ENCODE data around the gene CEACAM5.
A peak's percentile ranks its signal among the peaks of the same experiment; 100 is the strongest.

The CEACAM5 gene

DNA sequence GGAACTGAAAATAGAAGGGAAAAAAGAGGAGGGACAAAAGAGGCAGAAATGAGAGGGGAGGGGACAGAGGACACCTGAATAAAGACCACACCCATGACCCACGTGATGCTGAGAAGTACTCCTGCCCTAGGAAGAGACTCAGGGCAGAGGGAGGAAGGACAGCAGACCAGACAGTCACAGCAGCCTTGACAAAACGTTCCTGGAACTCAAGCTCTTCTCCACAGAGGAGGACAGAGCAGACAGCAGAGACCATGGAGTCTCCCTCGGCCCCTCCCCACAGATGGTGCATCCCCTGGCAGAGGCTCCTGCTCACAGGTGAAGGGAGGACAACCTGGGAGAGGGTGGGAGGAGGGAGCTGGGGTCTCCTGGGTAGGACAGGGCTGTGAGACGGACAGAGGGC lies at the start of gene CEACAM5:
CEACAM5 (plus strand) TSS at position 146 of the 400 bp plus-strand sequence; CDS start at position 252, 106 bp downstream.
- peak; percentile 90 for DNase-seq

DNA sequence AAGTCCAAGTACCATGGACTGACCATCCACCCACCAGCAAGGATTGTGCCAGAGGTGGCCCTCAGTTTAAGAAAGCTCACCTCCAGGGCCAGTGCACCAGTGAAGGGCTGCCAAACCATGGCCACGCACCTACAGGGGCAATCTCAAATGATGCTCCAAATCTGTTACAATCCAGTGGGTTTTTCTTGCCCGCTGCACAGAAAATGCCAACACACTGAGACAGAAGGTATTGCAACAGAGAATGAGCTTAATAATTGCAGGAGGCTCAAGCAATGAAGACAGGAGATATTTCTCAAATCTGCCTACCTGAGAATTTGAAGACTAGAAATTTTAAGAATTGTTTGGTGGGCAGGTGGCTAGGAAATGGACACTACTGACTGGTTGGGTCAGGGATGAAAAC lies 42.4 kb upstream of the CEACAM5 start:
- no peak for DNase-seq

GRCh38 chr19:41668315-41668714 lies 40.1 kb upstream of the CEACAM5 start:
- DNase-seq = no peak

DNA sequence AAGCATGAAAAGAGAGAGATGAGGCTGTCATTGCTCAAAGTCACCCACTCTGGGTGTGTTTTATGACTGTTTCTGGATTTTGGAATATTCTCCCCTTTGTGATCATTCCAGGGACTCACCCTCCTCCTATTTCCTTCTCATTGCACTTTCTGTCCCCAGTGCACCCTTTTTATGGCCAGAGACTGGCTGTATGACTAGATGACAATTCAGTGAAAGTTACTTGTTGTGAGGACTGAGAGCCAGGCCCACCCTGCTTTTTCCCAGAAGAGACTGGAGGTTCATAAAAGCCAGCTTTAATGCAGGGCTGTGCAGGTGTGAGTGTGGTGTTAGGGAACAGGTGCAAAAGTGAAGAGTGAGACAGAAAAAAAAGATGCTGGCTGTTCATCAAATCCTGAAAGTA lies 37.7 kb upstream of the CEACAM5 start:
- no peak for DNase-seq

DNA sequence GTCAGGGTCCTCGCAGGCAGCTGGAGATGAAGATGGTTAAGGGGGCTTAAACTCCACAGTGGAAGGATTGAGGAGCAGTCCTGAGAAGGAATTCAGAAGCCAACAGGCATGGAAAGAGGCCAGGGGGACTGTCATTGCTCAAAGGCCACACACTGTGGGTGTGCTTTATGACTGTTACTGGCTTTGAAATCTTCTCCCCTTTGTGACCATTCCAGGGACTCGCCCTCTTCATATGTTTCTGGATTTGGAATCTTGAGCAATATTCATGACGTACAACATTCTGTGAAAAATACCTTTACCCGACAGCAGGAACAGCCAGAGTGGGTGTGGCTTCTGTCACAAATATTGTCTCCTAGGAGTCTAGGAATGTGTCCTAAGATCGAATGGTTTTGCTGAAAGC lies 36.9 kb upstream of the CEACAM5 start:
- DNase-seq = no peak

- DNase-seq = no peak
Observed at GRCh38 chr19:41682437-41682836, 26.0 kb upstream of the CEACAM5 start.

DNA sequence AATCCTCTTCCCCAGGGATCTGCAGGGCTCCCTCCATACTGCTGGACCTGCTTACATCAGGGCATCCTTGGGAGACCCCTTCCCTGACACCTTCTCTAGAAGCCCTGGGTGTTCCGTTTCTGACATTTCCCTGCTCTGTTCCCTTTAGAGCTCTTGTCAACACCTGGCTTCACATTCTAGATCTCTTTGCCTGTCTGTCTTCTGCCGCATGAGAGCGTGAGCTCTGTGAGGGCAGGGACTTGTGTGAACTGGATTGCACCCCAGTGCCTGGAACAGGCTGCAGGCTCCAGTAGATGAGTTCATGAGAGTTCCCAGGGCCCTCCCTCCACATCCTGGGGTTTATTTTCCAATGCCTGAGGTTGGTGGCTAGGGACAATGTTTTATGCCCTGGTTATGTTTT lies 21.0 kb upstream of the CEACAM5 start:
- no peak for DNase-seq

DNA sequence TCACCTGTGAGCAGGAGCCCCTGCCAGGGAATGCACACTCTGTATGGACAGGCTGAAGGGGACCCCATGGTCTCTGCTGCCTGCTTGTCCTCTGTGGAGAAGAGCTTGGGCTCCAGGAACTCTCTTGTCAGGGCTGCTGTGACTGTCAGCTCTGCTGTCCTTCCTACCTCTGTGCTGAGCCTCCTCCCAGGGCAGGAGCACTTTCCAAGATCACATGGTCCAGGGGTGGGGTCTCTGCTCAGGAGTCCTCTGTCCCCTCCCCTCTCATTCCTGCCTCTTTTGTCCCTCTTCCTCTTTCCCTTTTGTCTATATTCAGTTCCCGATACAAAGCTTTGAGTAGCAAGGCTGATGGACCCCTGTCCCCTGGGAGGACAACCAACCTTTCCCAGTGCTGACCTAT lies 20.3 kb upstream of the CEACAM5 start, which contains the start of gene CEACAM7:
CEACAM7 (minus strand) TSS at position 173 of the 400 bp plus-strand sequence; CDS start at position 68, 105 bp downstream.
- no peak for DNase-seq

DNA sequence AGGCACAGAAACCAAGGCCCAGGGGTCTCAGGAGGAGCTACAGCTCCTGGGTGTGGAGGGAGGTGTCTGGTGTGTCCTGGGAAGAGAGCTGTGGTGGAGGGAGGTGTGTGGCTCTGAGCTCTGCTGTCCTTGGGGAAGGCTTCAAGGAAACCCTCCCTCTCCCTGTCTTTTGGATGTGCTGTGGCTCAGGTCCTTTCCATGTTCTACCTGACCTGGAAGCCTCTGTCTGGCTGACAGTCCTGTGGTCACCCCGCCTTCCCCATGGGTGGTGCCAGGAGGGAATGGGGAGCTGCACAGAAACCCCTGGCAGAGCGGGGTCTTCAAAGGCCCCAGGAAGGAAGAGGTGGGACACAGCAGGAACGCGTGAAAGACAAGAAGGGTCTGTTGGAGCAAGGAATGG lies 19.7 kb upstream of the CEACAM5 start:
- no peak for DNase-seq

DNA sequence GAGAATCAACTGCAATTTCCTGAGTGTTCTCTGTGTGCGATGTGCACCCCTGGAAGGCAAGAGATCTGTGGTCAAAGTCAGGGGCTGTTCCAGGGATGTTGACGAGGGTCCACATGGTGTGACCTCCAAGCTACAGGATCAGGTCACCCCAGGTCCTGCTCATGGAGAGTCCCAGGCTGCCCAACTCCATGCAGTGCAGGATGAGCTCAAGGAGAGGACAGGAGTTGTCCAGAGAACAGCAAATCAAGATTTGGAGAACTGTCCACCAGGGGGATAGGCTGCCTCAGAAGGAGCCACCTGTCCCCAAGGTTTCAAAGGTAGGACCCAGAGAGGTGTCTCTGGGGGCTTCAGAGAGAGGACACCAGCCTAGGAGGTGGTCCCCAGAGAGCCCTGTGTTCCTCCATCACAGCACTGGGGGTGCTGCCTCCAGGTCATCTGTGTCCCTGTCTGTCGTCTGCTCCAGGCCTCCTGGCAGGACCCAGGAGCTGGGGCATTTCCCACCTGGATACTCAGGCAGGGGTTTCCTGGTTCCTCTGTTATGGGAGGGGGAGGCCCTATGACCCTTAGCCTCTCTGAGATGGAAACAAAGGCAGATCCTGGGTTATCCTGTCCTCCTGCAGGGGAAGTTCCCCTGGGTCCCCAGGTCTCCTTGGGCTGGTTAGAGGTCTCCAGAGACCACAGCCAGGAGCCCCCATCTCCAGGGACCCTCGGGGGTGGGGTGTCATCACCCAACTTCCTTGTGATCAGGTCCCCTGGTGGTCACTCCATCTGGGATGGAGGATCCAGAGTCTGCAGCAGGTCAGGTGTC lies 18.2 kb upstream of the CEACAM5 start:
- no peak for DNase-seq

DNA sequence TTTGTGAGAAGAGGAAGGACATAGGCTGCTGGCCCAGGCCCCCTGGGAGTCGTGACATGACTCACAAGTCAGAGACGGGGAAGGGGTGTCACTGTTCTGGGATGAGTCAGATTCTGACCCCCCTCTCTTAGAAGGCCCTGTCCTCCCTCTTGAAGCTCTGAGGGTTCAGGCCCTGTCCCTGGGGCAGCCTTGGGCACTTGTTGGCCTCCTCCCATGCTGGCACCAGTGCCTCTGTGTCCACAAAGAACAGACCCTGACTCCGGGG lies 17.7 kb upstream of the CEACAM5 start:
- DNase-seq = no peak

- peak; percentile 8 for DNase-seq
Observed at GRCh38 chr19:41691268-41691970, 17.0 kb upstream of the CEACAM5 start.

DNA sequence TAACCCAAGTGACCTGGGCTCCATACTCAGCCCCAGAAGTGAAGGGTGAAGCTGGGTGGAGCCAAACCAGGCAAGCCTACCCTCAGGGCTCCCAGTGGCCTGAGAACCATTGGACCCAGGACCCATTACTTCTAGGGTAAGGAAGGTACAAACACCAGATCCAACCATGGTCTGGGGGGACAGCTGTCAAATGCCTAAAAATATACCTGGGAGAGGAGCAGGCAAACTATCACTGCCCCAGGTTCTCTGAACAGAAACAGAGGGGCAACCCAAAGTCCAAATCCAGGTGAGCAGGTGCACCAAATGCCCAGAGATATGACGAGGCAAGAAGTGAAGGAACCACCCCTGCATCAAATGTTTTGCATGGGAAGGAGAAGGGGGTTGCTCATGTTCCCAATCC lies 14.2 kb upstream of the CEACAM5 start:
- no peak for DNase-seq

GRCh38 chr19:41694831-41695635 lies 13.4 kb upstream of the CEACAM5 start:
- DNase-seq = no peak

GRCh38 chr19:41695745-41696144 lies 12.7 kb upstream of the CEACAM5 start:
- DNase-seq = no peak

GRCh38 chr19:41696402-41697197 lies 11.8 kb upstream of the CEACAM5 start:
- no peak for DNase-seq

- DNase-seq = no peak
Observed at GRCh38 chr19:41697198-41697855, 11.1 kb upstream of the CEACAM5 start.

DNA sequence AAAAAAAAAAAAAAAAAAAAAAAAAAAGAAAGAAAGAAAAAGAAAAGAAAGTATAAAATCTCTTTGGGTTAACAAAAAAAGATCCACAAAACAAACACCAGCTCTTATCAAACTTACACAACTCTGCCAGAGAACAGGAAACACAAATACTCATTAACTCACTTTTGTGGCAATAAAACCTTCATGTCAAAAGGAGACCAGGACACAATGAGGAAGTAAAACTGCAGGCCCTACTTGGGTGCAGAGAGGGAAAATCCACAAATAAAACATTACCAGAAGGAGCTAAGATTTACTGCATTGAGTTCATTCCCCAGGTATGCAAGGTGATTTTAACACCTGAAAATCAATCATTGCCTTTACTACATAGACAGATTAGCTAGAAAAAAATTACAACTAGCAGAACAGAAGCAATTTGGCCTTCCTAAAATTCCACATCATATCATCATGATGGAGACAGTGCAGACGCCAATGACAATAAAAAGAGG lies 9.6 kb upstream of the CEACAM5 start:
- DNase-seq = no peak

GRCh38 chr19:41699231-41699967 lies 9.0 kb upstream of the CEACAM5 start:
- DNase-seq = no peak

DNA sequence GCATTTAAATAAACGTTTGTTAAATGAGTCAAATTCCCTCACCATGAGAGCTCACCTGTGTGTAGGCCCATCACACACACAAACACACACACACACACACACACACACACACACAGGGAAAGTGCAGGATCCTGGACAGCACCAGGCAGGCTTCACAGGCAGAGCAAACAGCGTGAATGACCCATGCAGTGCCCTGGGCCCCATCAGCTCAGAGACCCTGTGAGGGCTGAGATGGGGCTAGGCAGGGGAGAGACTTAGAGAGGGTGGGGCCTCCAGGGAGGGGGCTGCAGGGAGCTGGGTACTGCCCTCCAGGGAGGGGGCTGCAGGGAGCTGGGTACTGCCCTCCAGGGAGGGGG lies 8.5 kb upstream of the CEACAM5 start:
- no peak for DNase-seq

DNA sequence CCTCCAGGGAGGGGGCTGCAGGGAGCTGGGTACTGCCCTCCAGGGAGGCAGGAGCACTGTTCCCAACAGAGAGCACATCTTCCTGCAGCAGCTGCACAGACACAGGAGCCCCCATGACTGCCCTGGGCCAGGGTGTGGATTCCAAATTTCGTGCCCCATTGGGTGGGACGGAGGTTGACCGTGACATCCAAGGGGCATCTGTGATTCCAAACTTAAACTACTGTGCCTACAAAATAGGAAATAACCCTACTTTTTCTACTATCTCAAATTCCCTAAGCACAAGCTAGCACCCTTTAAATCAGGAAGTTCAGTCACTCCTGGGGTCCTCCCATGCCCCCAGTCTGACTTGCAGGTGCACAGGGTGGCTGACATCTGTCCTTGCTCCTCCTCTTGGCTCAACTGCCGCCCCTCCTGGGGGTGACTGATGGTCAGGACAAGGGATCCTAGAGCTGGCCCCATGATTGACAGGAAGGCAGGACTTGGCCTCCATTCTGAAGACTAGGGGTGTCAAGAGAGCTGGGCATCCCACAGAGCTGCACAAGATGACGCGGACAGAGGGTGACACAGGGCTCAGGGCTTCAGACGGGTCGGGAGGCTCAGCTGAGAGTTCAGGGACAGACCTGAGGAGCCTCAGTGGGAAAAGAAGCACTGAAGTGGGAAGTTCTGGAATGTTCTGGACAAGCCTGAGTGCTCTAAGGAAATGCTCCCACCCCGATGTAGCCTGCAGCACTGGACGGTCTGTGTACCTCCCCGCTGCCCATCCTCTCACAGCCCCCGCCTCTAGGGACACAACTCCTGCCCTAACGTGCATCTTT lies 7.8 kb upstream of the CEACAM5 start:
- no peak for DNase-seq

Data from NCI-H2029 (cell line).